K562 (cell line): ENCODE measurements around the gene MACROD2. TPM values are rescaled to one million over a fixed set of nuclear protein-coding genes. Genes with fewer than 3 reads are reported as not detected.

Source experiments
- ATAC-seq: fragments of 200-7000 bp; cut with Tn5 transposase; 3 replicates; pipeline ENCODE4 v1.9.1; 2020; ENCODE audit warnings: moderate library complexity
- BruUV-seq: library from RNA; stranded (reverse); fragments of 400-500 nt; replicated peaks from 2 replicates; lab custom pipeline; 2021; lab: Mats Ljungman, UMichigan
- CTCF ChIA-PET: fragments of 300-600 bp; formaldehyde crosslinking; extraction: SDS; loops from one replicate; lab custom pipeline; 2021; ENCODE audit warnings: low intra/inter-chr PET ratio; lab: Yijun Ruan, JAX
- POLR2A ChIA-PET: fragments of 300-600, 350-650 bp; sonication (Branson Sonifier 250); formaldehyde crosslinking; extraction: SDS; loops from one replicate; lab custom pipeline; 2021; ENCODE audit warnings: antibody characterized with exemption, inconsistent platforms; lab: Yijun Ruan, JAX
- DNase-seq, 4 experiments: peaks; one replicate each; pipeline versions ENCODE4 v3.0.0 to v3.0.0-alpha.2; 2011 to 2018; ENCODE audit warnings: low spot score in 3 of 4, mixed read lengths in 3 of 4; ENCODE audit errors: extremely low read depth in 1 of 4
- FAIRE-seq: peaks from 2 replicates; lab custom pipeline; 2011; peaks lifted over from hg19 to GRCh38; lab: Jason Lieb, UNC
- H2AFZ ChIP-seq: 2 replicates; pipeline ENCODE4 v1.6.0; 2011; ENCODE audit warnings: low read depth, low read length, control low read depth, inconsistent platforms
- H3K27ac ChIP-seq: fragments of 200-600 bp; 3 replicates; pipeline ENCODE4 v1.8.0; 2011; ENCODE audit warnings: low read depth, mild to moderate bottlenecking, control low read depth, inconsistent platforms, low read length, moderate library complexity, mixed read lengths; ENCODE audit errors: extremely low read depth
- H3K27me3 ChIP-seq, 2 experiments: fragments of 300-600 bp in 1 of 2; 2 replicates in 1 of 2; 3 replicates in 1 of 2; pipeline versions ENCODE4 v1.6.0 to v1.8.0; 2011; ENCODE audit warnings: inconsistent platforms in 2 of 2, low read length in 2 of 2, mild to moderate bottlenecking in 1 of 2, mixed read lengths in 1 of 2, moderate library complexity in 1 of 2; ENCODE audit not compliant: control insufficient read depth in 2 of 2, insufficient read depth in 2 of 2
- H3K36me3 ChIP-seq: fragments of 300-600 bp; 3 replicates; pipeline ENCODE4 v1.8.0; 2011; ENCODE audit warnings: mild to moderate bottlenecking, low read length, inconsistent platforms; ENCODE audit not compliant: control insufficient read depth, insufficient read depth
- H3K4me1 ChIP-seq, 2 experiments: fragments of 200-600 bp in 1 of 2; replicated peaks in 1 of 2; 2 replicates in 1 of 2; 3 replicates in 1 of 2; pipeline versions ENCODE4 v1.5.1 to v1.8.0; 2011; ENCODE audit warnings: inconsistent platforms in 2 of 2, low read length in 2 of 2, mild to moderate bottlenecking in 1 of 2, mixed read lengths in 1 of 2, moderate library complexity in 1 of 2; ENCODE audit not compliant: control insufficient read depth in 2 of 2, insufficient read depth in 2 of 2
- H3K4me2 ChIP-seq: 2 replicates; pipeline ENCODE4 v1.6.1; 2011; ENCODE audit warnings: low read length, control low read depth, inconsistent platforms, mixed read lengths; ENCODE audit not compliant: insufficient read depth
- H3K4me3 ChIP-seq: fragments of 200-600 bp; sonication (generic), shearing (Covaris generic); 2 replicates; pipeline ENCODE4 v1.5.1; 2016; ENCODE audit warnings: control low read depth, inconsistent platforms
- H3K79me2 ChIP-seq: fragments of 200-600 bp; 3 replicates; pipeline ENCODE4 v1.8.0; 2011; ENCODE audit warnings: low read length, inconsistent platforms; ENCODE audit not compliant: control insufficient read depth, insufficient read depth
- H3K9ac ChIP-seq, 2 experiments: 2 replicates each; pipeline versions ENCODE4 v1.6.0 to v1.6.1; 2011; ENCODE audit warnings: low read depth in 2 of 2, low read length in 2 of 2, control low read depth in 1 of 2, inconsistent platforms in 1 of 2, mild to moderate bottlenecking in 1 of 2, mixed read lengths in 1 of 2; ENCODE audit not compliant: insufficient read depth in 1 of 2
- H3K9me1 ChIP-seq: one replicate; pipeline ENCODE4 v1.6.0; 2011; ENCODE audit warnings: inconsistent platforms, mild to moderate bottlenecking, low read length, moderate library complexity; ENCODE audit not compliant: control insufficient read depth, insufficient read depth
- H3K9me3 ChIP-seq: replicated peaks from 2 replicates; pipeline ENCODE4 v1.5.1; 2011; ENCODE audit warnings: low read depth, low read length, inconsistent platforms; ENCODE audit not compliant: control insufficient read depth, insufficient read depth
- H4K20me1 ChIP-seq: replicated peaks from 2 replicates; pipeline ENCODE4 v1.6.1; 2011; ENCODE audit warnings: low read length, inconsistent platforms, mixed read lengths; ENCODE audit not compliant: control insufficient read depth, insufficient read depth
- WGBS: fragments of 100-300 bp; shearing (Covaris generic); methylation state at CpG from one replicate; pipeline ENCODE4 v1.1.6; 2016; ENCODE audit warnings: low coverage, mixed read lengths; ENCODE audit not compliant: insufficient coverage; ENCODE audit errors: missing lambda C conversion rate; 5-methylcytosine and 5-hydroxymethylcytosine counted together
- in situ Hi-C: fragments of 300-500 bp; cut with MboI; formaldehyde crosslinking; loops from 4 replicates; pipeline ENCODE4 v1.15.0; 2018; ENCODE audit warnings: inconsistent platforms, mixed read lengths
- intact Hi-C: fragments of 100-400 bp; cut with micrococcal nuclease; formaldehyde crosslinking; loops from 2 replicates; pipeline ENCODE4 v1.14.2; 2022
- polyA plus RNA-seq, 8 experiments: library from polyadenylated mRNA; depleted of rRNA in 4 of 8; stranded (reverse) in 5 of 8; unstranded in 3 of 8; fragments of >200 nt; fragmentation: Nextera tagmentation in 2 of 8; fragmentation: Illumina TruSeq in 1 of 8; extraction: Ambion mirVana in 2 of 8; extraction: Trizol in 1 of 8; gene quantifications; 2 replicates each; pipeline versions ENCODE4 v1.2.1 to v1.2.3, GENCODE V29; 2011 to 2014; ENCODE audit warnings: inconsistent platforms in 1 of 8, missing spikeins in 1 of 8
- total RNA-seq, 7 experiments: library from RNA; depleted of rRNA in 6 of 7; stranded (reverse); fragments of >200 nt in 6 of 7; fragmentation: Illumina TruSeq in 2 of 7; extraction: Trizol in 2 of 7; gene quantifications; 2 replicates each; pipeline versions ENCODE4 v1.2.1 to v1.2.3, GENCODE V29; 2011 to 2021; ENCODE audit warnings: low replicate concordance in 1 of 7
- TF ChIP-seq, protein P1 (sequence below): fragments of 250-450 bp; sonication (Bioruptor Pico); IDR thresholded peaks from 2 replicates; pipeline ENCODE4 v1.5.0; 2021; ENCODE audit warnings: mild to moderate bottlenecking, moderate library complexity
- TF ChIP-seq, protein P2 (sequence below): sonication (generic); formaldehyde crosslinking; IDR thresholded peaks from 2 replicates; pipeline ENCODE4 v1.4.0; 2020; ENCODE audit warnings: mild to moderate bottlenecking, missing genetic modification reagents
- TF ChIP-seq, protein P3 (sequence below), 2 experiments: fragments of 450-650 bp; IDR thresholded peaks; 2 replicates each; pipeline ENCODE4 v1.6.1; 2016; ENCODE audit warnings: mild to moderate bottlenecking in 2 of 2, borderline replicate concordance in 1 of 2, low read depth in 1 of 2, moderate library complexity in 1 of 2

The MACROD2 gene
- total and polyA plus RNA-seq, 9 of the 15 experiments (the other 6 are each of a cell fraction or from before 2014, with no cell fraction given), result not detected

DNA sequence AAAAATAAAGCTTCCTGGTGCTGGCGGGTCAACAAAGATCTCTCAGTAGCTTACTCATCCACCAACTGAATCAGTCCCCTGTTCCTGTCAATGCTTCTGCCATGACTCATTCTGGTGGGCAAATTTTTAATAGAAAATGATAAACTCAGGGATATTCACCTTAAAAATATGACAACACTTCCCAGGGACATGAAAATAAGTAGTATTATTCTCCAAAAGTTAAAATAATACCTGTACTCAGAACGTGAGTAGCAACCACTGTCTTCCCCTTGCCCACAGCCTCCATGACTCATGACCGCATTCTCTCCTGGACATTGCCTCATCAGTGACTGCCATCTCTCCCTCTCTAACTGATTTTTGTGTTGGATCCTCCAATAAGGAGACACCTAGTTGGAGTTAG, 2025.7 kb downstream of the MACROD2 start (continued):
- TF ChIP-seq, protein P1, sequence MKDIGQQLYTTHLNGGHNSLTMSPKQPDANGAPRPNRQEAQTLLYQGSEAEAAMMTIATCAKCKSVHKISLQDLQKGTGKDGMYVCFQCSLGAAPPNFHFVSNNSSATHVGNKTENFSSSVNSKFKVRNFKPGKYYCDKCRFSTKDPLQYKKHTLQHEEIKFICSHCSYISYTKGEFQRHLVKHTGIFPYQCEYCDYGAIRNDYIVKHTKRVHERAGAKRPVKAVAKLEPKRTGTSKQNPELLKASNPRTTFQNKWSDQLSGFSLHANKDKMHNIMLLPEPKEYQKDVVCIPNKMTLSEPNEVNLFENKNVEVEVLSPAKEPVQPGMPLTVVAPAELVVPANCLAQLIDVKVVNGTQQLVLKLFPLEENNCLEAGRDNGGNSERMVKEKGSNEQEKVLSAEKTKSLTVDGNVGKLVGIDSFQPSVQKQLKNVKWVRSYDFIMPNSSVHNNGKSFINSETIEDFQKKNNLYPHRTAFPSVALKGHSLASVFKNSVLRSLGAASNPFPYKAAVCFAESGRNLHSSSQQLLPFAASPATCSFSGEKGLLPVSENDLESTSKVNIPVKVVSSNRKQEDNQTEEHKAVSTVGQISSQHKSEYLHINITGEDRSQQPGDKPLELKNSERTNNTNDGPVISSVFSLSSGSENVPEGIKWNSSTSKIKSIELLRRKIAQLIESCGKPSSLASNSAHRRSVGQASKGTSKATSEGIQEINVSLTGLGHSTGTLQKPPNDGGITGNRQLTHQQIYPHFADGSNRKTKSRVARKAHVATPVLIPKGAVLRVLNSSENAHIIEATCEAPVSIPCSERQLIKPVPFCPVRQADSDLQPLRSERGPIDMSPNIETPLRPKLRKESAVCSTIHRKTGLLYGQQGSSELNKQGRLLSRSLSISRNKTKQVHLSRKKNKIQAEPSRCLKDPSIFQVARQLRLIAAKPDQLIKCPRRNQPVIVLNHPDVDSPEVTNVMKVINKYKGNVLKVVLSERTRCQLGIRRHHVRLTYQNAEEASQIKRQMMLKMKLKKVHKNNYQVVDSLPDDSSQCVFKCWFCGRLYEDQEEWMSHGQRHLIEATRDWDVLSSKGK (CRISPR knock-in tag), result no peak
- TF ChIP-seq, protein P2, sequence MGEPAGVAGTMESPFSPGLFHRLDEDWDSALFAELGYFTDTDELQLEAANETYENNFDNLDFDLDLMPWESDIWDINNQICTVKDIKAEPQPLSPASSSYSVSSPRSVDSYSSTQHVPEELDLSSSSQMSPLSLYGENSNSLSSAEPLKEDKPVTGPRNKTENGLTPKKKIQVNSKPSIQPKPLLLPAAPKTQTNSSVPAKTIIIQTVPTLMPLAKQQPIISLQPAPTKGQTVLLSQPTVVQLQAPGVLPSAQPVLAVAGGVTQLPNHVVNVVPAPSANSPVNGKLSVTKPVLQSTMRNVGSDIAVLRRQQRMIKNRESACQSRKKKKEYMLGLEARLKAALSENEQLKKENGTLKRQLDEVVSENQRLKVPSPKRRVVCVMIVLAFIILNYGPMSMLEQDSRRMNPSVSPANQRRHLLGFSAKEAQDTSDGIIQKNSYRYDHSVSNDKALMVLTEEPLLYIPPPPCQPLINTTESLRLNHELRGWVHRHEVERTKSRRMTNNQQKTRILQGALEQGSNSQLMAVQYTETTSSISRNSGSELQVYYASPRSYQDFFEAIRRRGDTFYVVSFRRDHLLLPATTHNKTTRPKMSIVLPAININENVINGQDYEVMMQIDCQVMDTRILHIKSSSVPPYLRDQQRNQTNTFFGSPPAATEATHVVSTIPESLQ, result no peak

DNA sequence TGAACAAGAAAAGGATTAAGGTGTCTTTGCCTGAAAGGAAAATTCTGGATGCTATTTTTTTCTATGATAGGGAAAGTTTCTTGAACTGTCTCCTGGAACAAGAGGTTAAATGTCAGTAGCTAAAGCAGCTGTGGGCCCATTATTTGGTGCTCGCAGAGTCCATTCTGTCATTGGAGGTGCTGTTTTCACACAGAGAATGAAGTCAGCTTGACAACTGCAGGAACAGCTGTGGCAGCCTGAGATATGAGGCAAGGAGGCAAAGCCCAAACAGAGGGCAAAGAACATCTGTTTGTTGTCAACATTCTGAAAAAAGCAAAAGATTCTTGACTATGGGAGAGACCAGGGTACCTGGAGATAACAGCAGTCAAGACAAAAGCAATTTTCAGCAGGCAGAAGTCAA, 2029.8 kb downstream of the MACROD2 start:
- DNase-seq (no peak), ATAC-seq (no peak), FAIRE-seq (no peak)
- Histone ChIP-seq H3K27me3 (no peaks in the 10 kb centered on the region), H2AFZ (no peak overlapping the region), H3K4me2 (no peak overlapping the region), H3K4me1 (no peaks in the 10 kb centered on the region), H3K9me3 (no peaks in the 10 kb centered on the region), H3K27ac (no peak overlapping the region), H3K9me1 (no peaks in the 10 kb centered on the region), H4K20me1 (no peaks in the 10 kb centered on the region), H3K4me3 (no peak overlapping the region), H3K9ac (no peak overlapping the region), H3K36me3 (no peaks in the 10 kb centered on the region), H3K79me2 (no peaks in the 10 kb centered on the region)
- POLR2A ChIA-PET, result no interaction called here
- 0% methylated on average over 1 of the region's 1 CpG for WGBS
- TF ChIP-seq, protein P3, sequence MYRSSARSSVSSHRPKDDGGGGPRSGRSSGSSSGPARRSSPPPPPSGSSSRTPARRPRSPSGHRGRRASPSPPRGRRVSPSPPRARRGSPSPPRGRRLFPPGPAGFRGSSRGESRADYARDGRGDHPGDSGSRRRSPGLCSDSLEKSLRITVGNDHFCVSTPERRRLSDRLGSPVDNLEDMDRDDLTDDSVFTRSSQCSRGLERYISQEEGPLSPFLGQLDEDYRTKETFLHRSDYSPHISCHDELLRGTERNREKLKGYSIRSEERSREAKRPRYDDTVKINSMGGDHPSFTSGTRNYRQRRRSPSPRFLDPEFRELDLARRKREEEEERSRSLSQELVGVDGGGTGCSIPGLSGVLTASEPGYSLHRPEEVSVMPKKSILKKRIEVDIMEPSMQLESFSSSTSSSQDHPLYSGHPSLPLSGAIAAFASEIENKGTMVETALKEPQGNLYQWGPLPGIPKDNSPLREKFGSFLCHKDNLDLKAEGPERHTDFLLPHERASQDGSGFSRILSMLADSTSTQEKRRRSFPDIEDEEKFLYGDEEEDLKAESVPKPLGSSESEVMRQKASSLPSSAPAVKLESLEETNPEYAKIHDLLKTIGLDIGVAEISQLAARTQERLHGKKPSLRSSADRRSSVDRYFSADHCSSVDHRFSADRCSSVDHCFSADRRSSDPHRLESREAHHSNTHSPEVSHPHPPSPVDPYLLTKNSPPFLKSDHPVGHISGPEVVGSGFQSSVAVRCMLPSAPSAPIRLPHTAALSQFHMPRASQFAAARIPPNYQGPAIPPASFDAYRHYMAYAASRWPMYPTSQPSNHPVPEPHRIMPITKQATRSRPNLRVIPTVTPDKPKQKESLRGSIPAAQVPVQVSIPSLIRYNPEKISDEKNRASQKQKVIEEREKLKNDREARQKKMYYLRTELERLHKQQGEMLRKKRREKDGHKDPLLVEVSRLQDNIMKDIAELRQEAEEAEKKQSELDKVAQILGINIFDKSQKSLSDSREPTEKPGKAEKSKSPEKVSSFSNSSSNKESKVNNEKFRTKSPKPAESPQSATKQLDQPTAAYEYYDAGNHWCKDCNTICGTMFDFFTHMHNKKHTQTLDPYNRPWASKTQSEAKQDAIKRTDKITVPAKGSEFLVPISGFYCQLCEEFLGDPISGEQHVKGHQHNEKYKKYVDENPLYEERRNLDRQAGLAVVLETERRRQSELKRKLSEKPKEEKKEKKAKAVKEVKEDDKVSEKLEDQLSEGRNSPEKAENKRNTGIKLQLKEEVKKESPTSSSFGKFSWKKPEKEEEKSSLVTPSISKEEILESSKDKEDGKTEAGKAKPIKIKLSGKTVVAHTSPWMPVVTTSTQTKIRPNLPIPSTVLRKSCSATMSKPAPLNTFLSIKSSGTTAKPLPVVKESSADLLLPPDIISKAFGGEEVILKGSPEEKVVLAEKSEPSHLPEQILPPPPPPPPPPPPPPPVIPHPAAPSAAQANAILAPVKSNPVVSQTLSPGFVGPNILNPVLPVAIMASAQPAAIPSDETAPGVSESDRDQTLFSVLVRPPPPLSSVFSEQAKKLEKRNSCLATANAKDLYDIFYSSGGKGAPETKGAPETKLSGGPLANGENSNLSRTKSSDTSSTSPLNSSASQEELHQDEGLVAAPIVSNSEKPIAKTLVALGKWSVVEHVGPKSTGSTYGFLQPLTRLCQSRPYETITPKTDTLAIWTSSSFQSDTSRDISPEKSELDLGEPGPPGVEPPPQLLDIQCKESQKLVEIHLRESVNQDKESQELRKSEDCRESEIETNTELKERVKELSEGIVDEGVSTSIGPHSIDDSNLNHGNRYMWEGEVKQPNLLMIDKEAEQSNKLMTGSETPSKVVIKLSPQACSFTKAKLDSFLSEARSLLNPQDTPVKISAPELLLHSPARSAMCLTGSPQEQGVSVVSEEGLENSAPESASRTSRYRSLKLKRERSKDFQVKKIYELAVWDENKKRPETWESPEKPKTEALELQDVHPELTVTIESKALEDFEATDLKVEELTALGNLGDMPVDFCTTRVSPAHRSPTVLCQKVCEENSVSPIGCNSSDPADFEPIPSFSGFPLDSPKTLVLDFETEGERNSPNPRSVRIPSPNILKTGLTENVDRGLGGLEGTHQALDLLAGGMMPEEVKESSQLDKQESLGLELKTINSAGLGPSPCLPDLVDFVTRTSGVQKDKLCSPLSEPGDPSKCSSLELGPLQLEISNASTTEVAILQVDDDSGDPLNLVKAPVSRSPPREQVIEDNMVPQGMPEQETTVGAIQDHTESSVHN (IDR thresholded peaks at IDR 0.05; ENCODE audit: borderline replicate concordance in 1 of 2, low read depth in 1 of 2), result no peak
- intact Hi-C loops, result no loop called here
- CTCF ChIA-PET, result no interaction called here
- in situ Hi-C loops, result no loop called here
- BruUV-seq, result no TSS peak
